Right atrium auricular region (tissue), 2 donors: ENCODE results near the gene ZYG11B. TPM values are rescaled to one million over a fixed set of nuclear protein-coding genes. Genes with fewer than 3 reads are reported as not detected.

Source experiments
- DNase-seq: peaks from one replicate; pipeline ENCODE4 v3.0.0-alpha.2; 2019; ENCODE audit warnings: low spot score
- H3K27ac ChIP-seq, 2 donors: fragments of 200-600 bp; sonication (generic); 1 replicate in 1 of 2; 2 replicates in 1 of 2; pipeline ENCODE4 v1.5.1; 2016 to 2019
- H3K27me3 ChIP-seq, 2 donors: fragments of 200-600 bp; sonication (generic); one replicate each; pipeline versions ENCODE4 v1.5.1 to v1.6.0; 2017 to 2019
- H3K36me3 ChIP-seq: fragments of 200-600 bp; sonication (generic); one replicate; pipeline ENCODE4 v1.5.1; 2016
- H3K4me1 ChIP-seq, 2 donors: fragments of 200-600 bp; sonication (generic); one replicate each; pipeline versions ENCODE4 v1.5.1 to v1.6.0; 2017 to 2019
- H3K4me3 ChIP-seq, 2 donors: fragments of 200-600 bp; sonication (generic); 1 replicate in 1 of 2; 2 replicates in 1 of 2; pipeline ENCODE4 v1.5.1; 2017 to 2019; ENCODE audit warnings: mild to moderate bottlenecking in 1 of 2, moderate library complexity in 1 of 2
- H3K9me3 ChIP-seq, 2 donors: fragments of 200-600 bp; sonication (generic); one replicate each; pipeline ENCODE4 v1.5.1; 2019
- CTCF ChIP-seq, 2 donors: fragments of 200-600 bp; sonication (generic); IDR thresholded peaks; one replicate each; pipeline ENCODE4 v1.5.1; 2019; ENCODE audit warnings: antibody characterized with exemption in 2 of 2
- total RNA-seq, 2 donors: library from RNA; depleted of rRNA; stranded (reverse); fragments of >200 nt; gene quantifications; one replicate each; pipeline ENCODE4 v1.1.0, GENCODE V29; 2016

Gene ZYG11B
- total RNA-seq, 2 donors from 2014 or later: 44.1 to 70.7 TPM

- H3K36me3 ChIP-seq: peaks cover 13% of the 10 kb centered on the region
- DNase-seq: no peak
- H3K9me3 ChIP-seq: no peaks in the 10 kb centered on the region
- no peak overlapping the region for H3K27ac ChIP-seq
- H3K4me1 ChIP-seq: peaks cover 0 to 37% of the 10 kb centered on the region in 2 donors
- H3K27me3 ChIP-seq: no peaks in the 10 kb centered on the region
- H3K4me3 ChIP-seq: no peak overlapping the region
- TF ChIP-seq CTCF (IDR thresholded peaks at IDR 0.05): no peak
Observed at GRCh38 chr1:52753169-52753568, 26.9 kb downstream of the ZYG11B start.

GRCh38 chr1:52756020-52756419, 29.8 kb downstream of the ZYG11B start:
- Histone ChIP-seq H3K27ac (no peak overlapping the region), H3K4me1 (peaks cover 0 to 20% of the 10 kb centered on the region in 2 donors), H3K36me3 (peaks cover 13% of the 10 kb centered on the region), H3K27me3 (no peaks in the 10 kb centered on the region), H3K9me3 (no peaks in the 10 kb centered on the region), H3K4me3 (no peak overlapping the region)
- TF ChIP-seq CTCF (IDR thresholded peaks at IDR 0.05): no peak
- no peak for DNase-seq

- no peak for TF ChIP-seq CTCF (IDR thresholded peaks at IDR 0.05)
- no peak for DNase-seq
- no peak overlapping the region for H3K4me3 ChIP-seq
- no peaks in the 10 kb centered on the region for H3K9me3 ChIP-seq
- no peaks in the 10 kb centered on the region for H3K27me3 ChIP-seq
- H3K36me3 ChIP-seq: peaks cover 13% of the 10 kb centered on the region
- no peak overlapping the region for H3K27ac ChIP-seq
- no peaks in the 10 kb centered on the region for H3K4me1 ChIP-seq
Observed at GRCh38 chr1:52759908-52760307, 33.7 kb downstream of the ZYG11B start.

- Histone ChIP-seq H3K4me1 (no peaks in the 10 kb centered on the region), H3K27me3 (no peaks in the 10 kb centered on the region), H3K27ac (no peak overlapping the region), H3K9me3 (no peaks in the 10 kb centered on the region), H3K4me3 (no peak overlapping the region), H3K36me3 (no peaks in the 10 kb centered on the region)
- DNase-seq: no peak
- no peak for TF ChIP-seq CTCF (IDR thresholded peaks at IDR 0.05)
Observed at GRCh38 chr1:52767596-52768280, 41.5 kb downstream of the ZYG11B start.

- no peak for TF ChIP-seq CTCF (IDR thresholded peaks at IDR 0.05)
- no peak for DNase-seq
- Histone ChIP-seq H3K4me1 (no peaks in the 10 kb centered on the region), H3K27me3 (no peaks in the 10 kb centered on the region), H3K9me3 (no peaks in the 10 kb centered on the region), H3K4me3 (no peak overlapping the region), H3K36me3 (peaks cover 5% of the 10 kb centered on the region), H3K27ac (no peak overlapping the region)
Observed at GRCh38 chr1:52769346-52770033, 43.2 kb downstream of the ZYG11B start.
